ENCODE measurements around the gene KRTAP10-6.
"Not testable (repeated sequence)": the region's sequence is repeated elsewhere in the genome, so short reads cannot be mapped to it uniquely, and the experiment has no call there.

Gene KRTAP10-6

GRCh38 chr21:44555200-44555875 is 37.0 kb downstream of the KRTAP10-6 start:
- DNase-seq: no peak

DNA sequence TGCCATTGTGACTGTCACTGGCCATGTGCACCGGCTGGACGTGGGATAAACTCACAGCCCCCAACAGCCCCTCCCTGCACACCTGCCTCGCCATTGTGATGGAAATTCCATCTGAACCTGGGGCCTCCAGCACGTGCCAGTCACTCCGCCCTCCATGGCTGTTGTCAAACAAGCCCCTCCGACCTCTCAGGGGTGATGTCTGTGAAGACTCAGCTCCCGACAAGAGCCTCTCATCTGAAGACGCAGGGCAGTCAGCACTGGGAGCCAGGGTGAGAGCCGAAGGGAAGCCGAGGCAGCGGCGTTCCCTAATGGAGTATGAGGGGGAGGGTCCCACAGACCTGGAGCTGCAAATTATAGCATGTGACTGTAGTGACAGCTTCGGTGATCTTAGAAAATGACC is 39.6 kb downstream of the KRTAP10-6 start:
- no peak for DNase-seq

DNA sequence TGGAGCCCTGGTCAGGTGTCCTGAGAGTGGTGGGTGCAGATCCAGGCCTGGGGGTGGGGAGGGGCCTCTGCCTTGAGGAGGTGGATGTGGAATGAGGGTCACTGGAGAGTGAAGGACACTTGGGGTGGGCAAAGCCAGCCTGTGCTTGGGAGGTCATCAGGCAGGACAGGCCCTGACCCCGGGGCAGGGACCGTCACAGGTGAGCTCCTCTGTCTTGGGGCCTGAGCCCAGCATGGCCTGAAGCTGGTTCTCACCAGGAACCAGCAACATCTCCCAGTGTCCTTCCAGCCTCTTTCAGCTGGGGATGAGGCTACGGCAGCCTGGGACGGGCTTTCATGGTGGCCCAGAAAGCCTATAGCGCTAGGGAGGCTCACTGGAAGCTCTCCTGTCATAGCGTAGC is 40.2 kb downstream of the KRTAP10-6 start:
- no peak for DNase-seq

DNA sequence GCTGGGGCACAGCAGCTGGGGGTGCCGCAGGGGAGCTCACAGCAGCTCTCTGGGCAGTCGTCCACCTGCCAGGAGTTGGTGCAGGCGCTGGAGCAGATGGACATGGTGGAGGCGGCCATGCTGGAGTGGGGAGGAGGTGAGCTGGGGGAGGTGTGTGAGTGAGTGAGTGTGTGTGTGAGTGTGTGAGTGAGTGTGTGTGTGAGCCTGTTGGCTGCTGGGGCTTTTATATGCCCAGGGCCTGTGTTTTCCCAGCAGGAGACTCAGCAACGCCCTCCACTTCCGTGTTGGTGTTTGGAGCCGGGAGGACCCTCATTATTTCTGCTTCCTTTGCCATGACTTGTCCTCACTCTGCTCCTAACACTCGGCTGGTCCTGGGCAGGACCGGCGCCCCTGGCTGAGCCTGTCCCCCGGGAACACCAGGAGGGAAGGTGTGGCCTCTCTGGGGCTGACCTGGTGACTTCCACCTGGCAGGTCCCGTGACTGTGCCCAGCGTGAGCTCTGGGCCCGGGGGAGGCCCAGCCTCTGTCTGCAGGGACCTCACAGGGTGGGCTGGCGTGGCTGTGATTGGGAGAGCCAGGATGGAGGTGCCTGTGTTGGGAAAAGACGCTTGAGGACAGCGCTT is 40.9 kb downstream of the KRTAP10-6 start, which contains the start of gene KRTAP10-2:
Gene KRTAP10-2 (minus strand): TSS at position 166 of the 622 bp plus-strand sequence. CDS start 47 bp downstream, at position 119.
- no peak for DNase-seq

DNA sequence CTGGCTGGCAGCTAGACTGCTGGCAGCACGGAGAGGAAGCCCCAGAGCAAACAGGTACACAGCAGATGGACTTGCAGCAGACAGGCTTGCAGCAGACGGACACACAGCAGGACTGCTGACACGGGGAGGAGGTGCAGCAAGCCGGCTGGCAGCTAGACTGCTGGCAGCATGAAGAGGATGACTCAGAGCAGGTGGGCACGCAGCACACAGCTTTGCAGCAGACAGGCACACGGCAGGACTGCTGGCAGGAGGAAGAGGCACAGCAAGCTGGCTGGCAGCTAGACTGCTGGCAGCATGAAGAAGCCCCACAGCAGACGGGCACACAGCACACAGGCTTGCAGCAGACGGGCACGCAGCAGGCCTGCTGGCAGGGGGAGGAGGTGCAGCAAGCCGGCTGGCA is 41.5 kb downstream of the KRTAP10-6 start:
- no peak for DNase-seq

GRCh38 chr21:44550285-44550684 is 42.0 kb downstream of the KRTAP10-6 start:
- not testable (repeated sequence) for DNase-seq

GRCh38 chr21:44549525-44550211 is 42.6 kb downstream of the KRTAP10-6 start:
- no peak for DNase-seq

DNA sequence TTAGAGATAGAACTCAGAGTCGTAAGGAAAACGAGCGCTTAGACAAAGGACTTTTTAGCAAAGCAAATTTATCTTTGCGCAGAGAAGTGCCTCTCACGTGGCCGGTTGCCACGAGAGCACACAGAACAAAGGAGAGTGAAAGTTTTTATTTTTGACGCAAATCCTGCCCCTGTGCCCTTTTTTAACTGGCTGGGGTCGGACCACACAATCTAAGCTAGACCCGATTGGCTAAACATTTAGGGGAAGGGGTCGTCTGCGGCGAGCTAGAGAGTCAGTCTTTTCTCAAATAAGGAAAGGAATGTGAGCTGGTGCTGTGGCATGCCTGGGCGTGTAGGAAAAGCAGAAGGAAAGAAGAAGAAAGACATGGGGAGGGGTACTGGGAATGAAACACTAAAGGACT is 43.4 kb downstream of the KRTAP10-6 start:
- DNase-seq: no peak

- no peak for DNase-seq
Observed at GRCh38 chr21:44548381-44548780, 43.9 kb downstream of the KRTAP10-6 start.

DNA sequence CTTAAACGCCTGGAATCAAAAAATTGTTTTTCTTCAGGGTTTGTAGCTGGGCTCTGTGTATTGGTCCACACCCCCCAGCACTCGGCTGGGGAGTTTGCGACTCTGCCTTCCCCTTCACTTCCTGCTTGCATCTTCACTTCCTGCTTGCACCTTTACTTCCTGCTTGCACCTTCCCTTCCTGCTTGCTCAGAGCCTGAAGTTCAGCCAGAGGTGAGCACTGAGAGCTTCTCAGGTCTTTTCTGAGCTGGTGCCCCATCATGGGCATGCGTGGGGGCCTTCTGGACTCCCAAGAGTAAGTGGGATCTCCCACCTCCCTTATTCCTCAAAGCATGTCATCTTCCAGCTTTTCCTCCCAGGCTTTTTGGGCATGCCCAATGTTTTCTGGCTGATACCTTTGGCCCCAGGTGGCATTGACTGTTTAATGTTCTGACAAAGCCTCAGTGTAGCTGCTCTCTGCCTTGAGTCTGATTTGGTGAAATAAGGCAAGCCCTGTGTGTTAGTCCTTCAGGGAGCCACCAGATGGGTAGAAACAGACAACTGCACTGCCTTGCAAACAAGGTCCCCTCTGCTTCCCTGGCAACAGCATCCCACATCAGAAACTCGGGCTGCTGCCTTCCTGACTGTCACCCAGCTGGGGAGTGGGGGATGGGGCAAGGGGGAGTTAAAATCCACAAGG is 44.5 kb downstream of the KRTAP10-6 start:
- no peak for DNase-seq

- no peak for DNase-seq
Observed at GRCh38 chr21:44544566-44544965, 47.7 kb downstream of the KRTAP10-6 start.

DNA sequence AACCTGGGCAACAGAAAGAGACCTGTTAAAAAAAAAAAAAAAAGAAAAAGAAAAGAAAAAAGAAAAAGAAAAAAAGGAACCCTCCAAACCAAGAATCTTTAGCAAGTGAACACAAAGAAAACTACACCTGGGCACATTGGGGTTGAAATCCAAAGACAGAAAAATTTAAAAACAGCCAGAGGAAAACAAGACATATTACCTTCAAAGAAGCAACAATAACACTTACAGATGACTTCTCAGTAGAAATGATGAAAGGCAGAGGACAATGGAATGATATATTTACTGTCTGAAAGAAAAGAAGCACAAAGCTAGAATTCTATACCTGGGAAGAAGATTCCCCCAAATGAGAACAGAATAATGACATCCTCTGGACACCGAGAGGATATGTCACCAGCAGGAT is 49.6 kb downstream of the KRTAP10-6 start:
- DNase-seq: no peak

Measured in NCI-H510A (cell line).